ENCODE results near the gene MS4A2.

DNA sequence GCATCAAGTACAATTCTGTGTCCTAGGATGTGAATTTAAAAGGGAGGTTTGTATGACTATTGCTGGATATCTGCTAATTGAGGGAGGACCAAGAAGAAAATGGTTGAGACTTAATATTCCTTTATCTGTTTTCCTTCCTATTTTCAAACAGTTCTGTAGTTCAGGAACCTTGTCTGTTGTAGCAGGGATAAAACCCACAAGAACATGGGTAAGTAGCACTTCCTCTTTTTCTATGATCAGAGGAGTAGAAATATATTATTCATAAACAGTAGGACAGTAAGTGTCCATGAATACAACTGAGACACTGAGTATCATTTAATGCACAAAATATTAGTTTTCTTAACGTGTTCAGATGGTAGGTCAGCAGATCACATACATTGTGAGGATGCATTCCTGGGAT is 24.4 kb upstream of the MS4A2 start:
- TF ChIP-seq, protein P1, sequence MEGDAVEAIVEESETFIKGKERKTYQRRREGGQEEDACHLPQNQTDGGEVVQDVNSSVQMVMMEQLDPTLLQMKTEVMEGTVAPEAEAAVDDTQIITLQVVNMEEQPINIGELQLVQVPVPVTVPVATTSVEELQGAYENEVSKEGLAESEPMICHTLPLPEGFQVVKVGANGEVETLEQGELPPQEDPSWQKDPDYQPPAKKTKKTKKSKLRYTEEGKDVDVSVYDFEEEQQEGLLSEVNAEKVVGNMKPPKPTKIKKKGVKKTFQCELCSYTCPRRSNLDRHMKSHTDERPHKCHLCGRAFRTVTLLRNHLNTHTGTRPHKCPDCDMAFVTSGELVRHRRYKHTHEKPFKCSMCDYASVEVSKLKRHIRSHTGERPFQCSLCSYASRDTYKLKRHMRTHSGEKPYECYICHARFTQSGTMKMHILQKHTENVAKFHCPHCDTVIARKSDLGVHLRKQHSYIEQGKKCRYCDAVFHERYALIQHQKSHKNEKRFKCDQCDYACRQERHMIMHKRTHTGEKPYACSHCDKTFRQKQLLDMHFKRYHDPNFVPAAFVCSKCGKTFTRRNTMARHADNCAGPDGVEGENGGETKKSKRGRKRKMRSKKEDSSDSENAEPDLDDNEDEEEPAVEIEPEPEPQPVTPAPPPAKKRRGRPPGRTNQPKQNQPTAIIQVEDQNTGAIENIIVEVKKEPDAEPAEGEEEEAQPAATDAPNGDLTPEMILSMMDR (IDR thresholded peaks at IDR 0.05) = no peak
- no peak for TF ChIP-seq ZFX (IDR thresholded peaks at IDR 0.05; ENCODE audit: borderline replicate concordance)

Measured in 22Rv1 (cell line).